Measurements from ENCODE around the gene EBLN1.

GRCh38 chr10:22174442-22174841, 43.4 kb downstream of the EBLN1 start:
- TF ChIP-seq TAF1 (IDR thresholded peaks at IDR 0.05; ENCODE audit: borderline replicate concordance, insufficient read depth, low read length) (no peak), SIN3A (IDR thresholded peaks at IDR 0.05; ENCODE audit: borderline replicate concordance, insufficient read depth, low read length) (no peak), POLR2AphosphoS5 (IDR thresholded peaks at IDR 0.05; ENCODE audit: low read depth, low read length) (no peak), FOXP2 (optimal IDR thresholded peaks at IDR 0.05; ENCODE audit: borderline replicate concordance, extremely low read depth, extremely low read length, insufficient read depth) (no peak)
- TF ChIP-seq, protein P1, sequence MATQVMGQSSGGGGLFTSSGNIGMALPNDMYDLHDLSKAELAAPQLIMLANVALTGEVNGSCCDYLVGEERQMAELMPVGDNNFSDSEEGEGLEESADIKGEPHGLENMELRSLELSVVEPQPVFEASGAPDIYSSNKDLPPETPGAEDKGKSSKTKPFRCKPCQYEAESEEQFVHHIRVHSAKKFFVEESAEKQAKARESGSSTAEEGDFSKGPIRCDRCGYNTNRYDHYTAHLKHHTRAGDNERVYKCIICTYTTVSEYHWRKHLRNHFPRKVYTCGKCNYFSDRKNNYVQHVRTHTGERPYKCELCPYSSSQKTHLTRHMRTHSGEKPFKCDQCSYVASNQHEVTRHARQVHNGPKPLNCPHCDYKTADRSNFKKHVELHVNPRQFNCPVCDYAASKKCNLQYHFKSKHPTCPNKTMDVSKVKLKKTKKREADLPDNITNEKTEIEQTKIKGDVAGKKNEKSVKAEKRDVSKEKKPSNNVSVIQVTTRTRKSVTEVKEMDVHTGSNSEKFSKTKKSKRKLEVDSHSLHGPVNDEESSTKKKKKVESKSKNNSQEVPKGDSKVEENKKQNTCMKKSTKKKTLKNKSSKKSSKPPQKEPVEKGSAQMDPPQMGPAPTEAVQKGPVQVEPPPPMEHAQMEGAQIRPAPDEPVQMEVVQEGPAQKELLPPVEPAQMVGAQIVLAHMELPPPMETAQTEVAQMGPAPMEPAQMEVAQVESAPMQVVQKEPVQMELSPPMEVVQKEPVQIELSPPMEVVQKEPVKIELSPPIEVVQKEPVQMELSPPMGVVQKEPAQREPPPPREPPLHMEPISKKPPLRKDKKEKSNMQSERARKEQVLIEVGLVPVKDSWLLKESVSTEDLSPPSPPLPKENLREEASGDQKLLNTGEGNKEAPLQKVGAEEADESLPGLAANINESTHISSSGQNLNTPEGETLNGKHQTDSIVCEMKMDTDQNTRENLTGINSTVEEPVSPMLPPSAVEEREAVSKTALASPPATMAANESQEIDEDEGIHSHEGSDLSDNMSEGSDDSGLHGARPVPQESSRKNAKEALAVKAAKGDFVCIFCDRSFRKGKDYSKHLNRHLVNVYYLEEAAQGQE (IDR thresholded peaks at IDR 0.05; ENCODE audit: insufficient read depth in 1 of 2, low read depth in 2 of 2, low read length in 2 of 2): no peak

Measured in PFSK-1 (cell line).